K562 (cell line): ENCODE measurements around the gene ADD1. TPM values are rescaled to one million over a fixed set of nuclear protein-coding genes. Genes with fewer than 3 reads are reported as not detected.

ENCODE experiments used
- ATAC-seq: fragments of 200-7000 bp; cut with Tn5 transposase; 3 replicates; pipeline ENCODE4 v1.9.1; 2020; ENCODE audit warnings: moderate library complexity
- BruUV-seq: library from RNA; stranded (reverse); fragments of 400-500 nt; replicated peaks from 2 replicates; lab custom pipeline; 2021; lab: Mats Ljungman, UMichigan
- CTCF ChIA-PET: fragments of 300-600 bp; formaldehyde crosslinking; extraction: SDS; loops from one replicate; lab custom pipeline; 2021; ENCODE audit warnings: low intra/inter-chr PET ratio; lab: Yijun Ruan, JAX
- POLR2A ChIA-PET: fragments of 300-600, 350-650 bp; sonication (Branson Sonifier 250); formaldehyde crosslinking; extraction: SDS; loops from one replicate; lab custom pipeline; 2021; ENCODE audit warnings: antibody characterized with exemption, inconsistent platforms; lab: Yijun Ruan, JAX
- DNase-seq, 4 experiments: peaks; one replicate each; pipeline versions ENCODE4 v3.0.0 to v3.0.0-alpha.2; 2011 to 2018; ENCODE audit warnings: low spot score in 3 of 4, mixed read lengths in 3 of 4; ENCODE audit errors: extremely low read depth in 1 of 4
- FAIRE-seq: peaks from 2 replicates; lab custom pipeline; 2011; peaks lifted over from hg19 to GRCh38; lab: Jason Lieb, UNC
- H2AFZ ChIP-seq: 2 replicates; pipeline ENCODE4 v1.6.0; 2011; ENCODE audit warnings: low read depth, low read length, control low read depth, inconsistent platforms
- H3K27ac ChIP-seq: fragments of 200-600 bp; 3 replicates; pipeline ENCODE4 v1.8.0; 2011; ENCODE audit warnings: low read depth, mild to moderate bottlenecking, control low read depth, inconsistent platforms, low read length, moderate library complexity, mixed read lengths; ENCODE audit errors: extremely low read depth
- H3K27me3 ChIP-seq, 2 experiments: fragments of 300-600 bp in 1 of 2; 2 replicates in 1 of 2; 3 replicates in 1 of 2; pipeline versions ENCODE4 v1.6.0 to v1.8.0; 2011; ENCODE audit warnings: inconsistent platforms in 2 of 2, low read length in 2 of 2, mild to moderate bottlenecking in 1 of 2, mixed read lengths in 1 of 2, moderate library complexity in 1 of 2; ENCODE audit not compliant: control insufficient read depth in 2 of 2, insufficient read depth in 2 of 2
- H3K36me3 ChIP-seq: fragments of 300-600 bp; 3 replicates; pipeline ENCODE4 v1.8.0; 2011; ENCODE audit warnings: mild to moderate bottlenecking, low read length, inconsistent platforms; ENCODE audit not compliant: control insufficient read depth, insufficient read depth
- H3K4me1 ChIP-seq, 2 experiments: fragments of 200-600 bp in 1 of 2; replicated peaks in 1 of 2; 2 replicates in 1 of 2; 3 replicates in 1 of 2; pipeline versions ENCODE4 v1.5.1 to v1.8.0; 2011; ENCODE audit warnings: inconsistent platforms in 2 of 2, low read length in 2 of 2, mild to moderate bottlenecking in 1 of 2, mixed read lengths in 1 of 2, moderate library complexity in 1 of 2; ENCODE audit not compliant: control insufficient read depth in 2 of 2, insufficient read depth in 2 of 2
- H3K4me2 ChIP-seq: 2 replicates; pipeline ENCODE4 v1.6.1; 2011; ENCODE audit warnings: low read length, control low read depth, inconsistent platforms, mixed read lengths; ENCODE audit not compliant: insufficient read depth
- H3K4me3 ChIP-seq: fragments of 200-600 bp; sonication (generic), shearing (Covaris generic); 2 replicates; pipeline ENCODE4 v1.5.1; 2016; ENCODE audit warnings: control low read depth, inconsistent platforms
- H3K79me2 ChIP-seq: fragments of 200-600 bp; 3 replicates; pipeline ENCODE4 v1.8.0; 2011; ENCODE audit warnings: low read length, inconsistent platforms; ENCODE audit not compliant: control insufficient read depth, insufficient read depth
- H3K9ac ChIP-seq, 2 experiments: 2 replicates each; pipeline versions ENCODE4 v1.6.0 to v1.6.1; 2011; ENCODE audit warnings: low read depth in 2 of 2, low read length in 2 of 2, control low read depth in 1 of 2, inconsistent platforms in 1 of 2, mild to moderate bottlenecking in 1 of 2, mixed read lengths in 1 of 2; ENCODE audit not compliant: insufficient read depth in 1 of 2
- H3K9me1 ChIP-seq: one replicate; pipeline ENCODE4 v1.6.0; 2011; ENCODE audit warnings: inconsistent platforms, mild to moderate bottlenecking, low read length, moderate library complexity; ENCODE audit not compliant: control insufficient read depth, insufficient read depth
- H3K9me3 ChIP-seq: replicated peaks from 2 replicates; pipeline ENCODE4 v1.5.1; 2011; ENCODE audit warnings: low read depth, low read length, inconsistent platforms; ENCODE audit not compliant: control insufficient read depth, insufficient read depth
- H4K20me1 ChIP-seq: replicated peaks from 2 replicates; pipeline ENCODE4 v1.6.1; 2011; ENCODE audit warnings: low read length, inconsistent platforms, mixed read lengths; ENCODE audit not compliant: control insufficient read depth, insufficient read depth
- ARID1B ChIP-seq: fragments of 450-650 bp; IDR thresholded peaks from 2 replicates; pipeline ENCODE4 v1.6.1; 2016; ENCODE audit warnings: antibody characterized with exemption, mild to moderate bottlenecking, inconsistent platforms
- CAMTA2 ChIP-seq: fragments of 250-450 bp; sonication (Bioruptor Pico); conservative IDR thresholded peaks from 2 replicates; pipeline ENCODE4 v1.5.1; 2022
- FOXJ3 ChIP-seq: sonication (generic); formaldehyde crosslinking; IDR thresholded peaks from 2 replicates; pipeline ENCODE4 v1.4.0; 2020; ENCODE audit warnings: mild to moderate bottlenecking, missing genetic modification reagents
- FOXM1 ChIP-seq, 2 experiments: fragments of 450-650 bp in 1 of 2; sonication (generic) in 1 of 2; formaldehyde crosslinking in 1 of 2; IDR thresholded peaks; 2 replicates each; pipeline versions ENCODE4 v1.6.1 to v1.9.0; 2017 to 2022; ENCODE audit warnings: low read depth in 2 of 2, mild to moderate bottlenecking in 2 of 2, missing genetic modification reagents in 1 of 2, moderate library complexity in 1 of 2
- MIER1 ChIP-seq: fragments of 450-650 bp; IDR thresholded peaks from 2 replicates; pipeline ENCODE4 v1.6.1; 2016; ENCODE audit warnings: antibody characterized with exemption, mild to moderate bottlenecking, low read depth
- NR3C1 ChIP-seq: sonication (generic); formaldehyde crosslinking; IDR thresholded peaks from 2 replicates; pipeline ENCODE4 v1.8.1; 2022; ENCODE audit warnings: missing genetic modification reagents
- SMAD2 ChIP-seq: fragments of 150-350 bp; IDR thresholded peaks from 2 replicates; pipeline ENCODE4 v1.6.1; 2014; ENCODE audit warnings: low read depth, mild to moderate bottlenecking, low read length
- THRAP3 ChIP-seq: fragments of 450-650 bp; IDR thresholded peaks from 2 replicates; pipeline ENCODE4 v1.6.1; 2016; ENCODE audit warnings: mild to moderate bottlenecking, inconsistent platforms, borderline replicate concordance
- ZNF124 ChIP-seq: sonication (generic); formaldehyde crosslinking; IDR thresholded peaks from 2 replicates; pipeline ENCODE4 v1.8.1; 2022; ENCODE audit warnings: missing genetic modification reagents
- ZNF133 ChIP-seq: fragments of 250-450 bp; sonication (Bioruptor Pico); IDR thresholded peaks from 2 replicates; pipeline ENCODE4 v1.4.0; 2020; ENCODE audit warnings: mild to moderate bottlenecking
- ZNF24 ChIP-seq: fragments of 450-650 bp; IDR thresholded peaks from 2 replicates; pipeline ENCODE4 v1.6.1; 2016
- ZNF274 ChIP-seq: IDR thresholded peaks from 2 replicates; pipeline ENCODE4 v1.6.1; 2011; ENCODE audit warnings: low read depth, mild to moderate bottlenecking, low read length, moderate library complexity, borderline replicate concordance
- ZNF778 ChIP-seq: fragments of 450-650 bp; formaldehyde crosslinking; IDR thresholded peaks from 2 replicates; pipeline ENCODE4 v1.4.0; 2020; ENCODE audit warnings: mild to moderate bottlenecking, moderate library complexity
- WGBS: fragments of 100-300 bp; shearing (Covaris generic); methylation state at CpG from one replicate; pipeline ENCODE4 v1.1.6; 2016; ENCODE audit warnings: low coverage, mixed read lengths; ENCODE audit not compliant: insufficient coverage; ENCODE audit errors: missing lambda C conversion rate; 5-methylcytosine and 5-hydroxymethylcytosine counted together
- in situ Hi-C: fragments of 300-500 bp; cut with MboI; formaldehyde crosslinking; loops from 4 replicates; pipeline ENCODE4 v1.15.0; 2018; ENCODE audit warnings: inconsistent platforms, mixed read lengths
- intact Hi-C: fragments of 100-400 bp; cut with micrococcal nuclease; formaldehyde crosslinking; loops from 2 replicates; pipeline ENCODE4 v1.14.2; 2022
- polyA plus RNA-seq, 8 experiments: library from polyadenylated mRNA; depleted of rRNA in 4 of 8; stranded (reverse) in 5 of 8; unstranded in 3 of 8; fragments of >200 nt; fragmentation: Nextera tagmentation in 2 of 8; fragmentation: Illumina TruSeq in 1 of 8; extraction: Ambion mirVana in 2 of 8; extraction: Trizol in 1 of 8; gene quantifications; 2 replicates each; pipeline versions ENCODE4 v1.2.1 to v1.2.3, GENCODE V29; 2011 to 2014; ENCODE audit warnings: inconsistent platforms in 1 of 8, missing spikeins in 1 of 8
- total RNA-seq, 7 experiments: library from RNA; depleted of rRNA in 6 of 7; stranded (reverse); fragments of >200 nt in 6 of 7; fragmentation: Illumina TruSeq in 2 of 7; extraction: Trizol in 2 of 7; gene quantifications; 2 replicates each; pipeline versions ENCODE4 v1.2.1 to v1.2.3, GENCODE V29; 2011 to 2021; ENCODE audit warnings: low replicate concordance in 1 of 7
- TF ChIP-seq, protein P1 (sequence below): fragments of 450-650 bp; IDR thresholded peaks from 2 replicates; pipeline ENCODE4 v1.6.1; 2016; ENCODE audit warnings: missing biosample characterization, missing genetic modification characterization
- TF ChIP-seq, protein P2 (sequence below), 3 experiments: fragments of 200-800 bp in 1 of 3; fragments of 250-450 bp in 1 of 3; fragments of 450-650 bp in 1 of 3; sonication (Bioruptor Pico) in 1 of 3; sonication (Bioruptor generic) in 1 of 3; formaldehyde crosslinking in 1 of 3; IDR thresholded peaks; 2 replicates each; pipeline versions ENCODE4 v1.6.1 to v1.8.0; 2016 to 2022; ENCODE audit warnings: mild to moderate bottlenecking in 2 of 3, missing genetic modification characterization in 2 of 3, missing compliant biosample characterization in 1 of 3, moderate library complexity in 1 of 3
- TF ChIP-seq, protein P3 (sequence below): fragments of 250-450 bp; sonication (Bioruptor Pico); IDR thresholded peaks from 2 replicates; pipeline ENCODE4 v1.4.0; 2020
- TF ChIP-seq, protein P4 (sequence below), 2 experiments: fragments of 200-800 bp in 1 of 2; sonication (Bioruptor generic) in 1 of 2; sonication (generic) in 1 of 2; formaldehyde crosslinking in 1 of 2; IDR thresholded peaks in 1 of 2; conservative IDR thresholded peaks in 1 of 2; 2 replicates each; pipeline versions ENCODE4 v1.5.0 to v1.6.1; 2016 to 2020; ENCODE audit warnings: missing compliant biosample characterization in 1 of 2, missing genetic modification characterization in 1 of 2, missing genetic modification reagents in 1 of 2

ADD1 gene
- total and polyA plus RNA-seq, 9 of the 15 experiments (the other 6 are each of a cell fraction or from before 2014, with no cell fraction given): 17.5 to 153 (median 74.0) TPM

DNA sequence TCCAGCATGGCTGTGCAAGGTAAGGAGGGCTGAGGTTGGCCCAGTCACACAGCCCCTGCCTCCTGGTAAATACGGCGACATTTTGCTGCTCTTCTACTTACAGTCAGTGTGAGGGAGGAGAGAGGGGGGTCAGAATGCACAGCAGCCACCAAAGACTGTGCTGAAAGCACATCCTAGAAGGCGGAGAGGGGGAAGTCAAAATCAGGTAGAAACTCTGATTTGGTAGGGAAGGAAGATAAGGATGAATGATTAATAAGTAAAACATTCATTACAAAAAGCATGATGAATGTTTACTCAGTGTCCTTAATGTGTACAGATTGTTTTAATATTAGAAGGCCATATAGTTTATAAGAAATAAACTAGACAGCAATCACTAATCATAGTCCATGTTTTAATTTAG lies 57.5 kb downstream of the ADD1 start:
- no TSS peak for BruUV-seq
- ATAC-seq: no peak
- no peak overlapping the region for H3K4me2 ChIP-seq
- CTCF ChIA-PET: no interaction called here
- no peaks in the 10 kb centered on the region for H3K27me3 ChIP-seq
- DNase-seq: no peak
- H3K79me2 ChIP-seq: no peaks in the 10 kb centered on the region
- POLR2A ChIA-PET: no interaction called here
- H3K4me1 ChIP-seq: no peaks in the 10 kb centered on the region
- H3K9me3 ChIP-seq: no peaks in the 10 kb centered on the region
- no peak overlapping the region for H2AFZ ChIP-seq
- no peaks in the 10 kb centered on the region; the same call in 1 of the 2 replicates for H4K20me1 ChIP-seq
- H3K36me3 ChIP-seq: peaks cover 86% of the 10 kb centered on the region
- H3K9ac ChIP-seq: no peak overlapping the region
- H3K4me3 ChIP-seq: no peak overlapping the region
- 97% methylated on average over 3 of the region's 3 CpGs for WGBS
- H3K9me1 ChIP-seq: no peaks in the 10 kb centered on the region
- in situ Hi-C loops (no loop called here), intact Hi-C loops (no loop called here)
- no peak overlapping the region for H3K27ac ChIP-seq
- no peak for FAIRE-seq
- TF ChIP-seq SMAD2: no peak
- no peak for TF ChIP-seq ARID1B
- TF ChIP-seq THRAP3: no peak
- TF ChIP-seq ZNF778 (CRISPR knock-in tag): no peak
- TF ChIP-seq ZNF24: no peak
- TF ChIP-seq, protein P1, sequence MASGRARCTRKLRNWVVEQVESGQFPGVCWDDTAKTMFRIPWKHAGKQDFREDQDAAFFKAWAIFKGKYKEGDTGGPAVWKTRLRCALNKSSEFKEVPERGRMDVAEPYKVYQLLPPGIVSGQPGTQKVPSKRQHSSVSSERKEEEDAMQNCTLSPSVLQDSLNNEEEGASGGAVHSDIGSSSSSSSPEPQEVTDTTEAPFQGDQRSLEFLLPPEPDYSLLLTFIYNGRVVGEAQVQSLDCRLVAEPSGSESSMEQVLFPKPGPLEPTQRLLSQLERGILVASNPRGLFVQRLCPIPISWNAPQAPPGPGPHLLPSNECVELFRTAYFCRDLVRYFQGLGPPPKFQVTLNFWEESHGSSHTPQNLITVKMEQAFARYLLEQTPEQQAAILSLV (tag): no peak
- TF ChIP-seq ZNF133 (CRISPR knock-in tag): no peak
- no peak for TF ChIP-seq ZNF124 (CRISPR knock-in tag)
- TF ChIP-seq, protein P2, sequence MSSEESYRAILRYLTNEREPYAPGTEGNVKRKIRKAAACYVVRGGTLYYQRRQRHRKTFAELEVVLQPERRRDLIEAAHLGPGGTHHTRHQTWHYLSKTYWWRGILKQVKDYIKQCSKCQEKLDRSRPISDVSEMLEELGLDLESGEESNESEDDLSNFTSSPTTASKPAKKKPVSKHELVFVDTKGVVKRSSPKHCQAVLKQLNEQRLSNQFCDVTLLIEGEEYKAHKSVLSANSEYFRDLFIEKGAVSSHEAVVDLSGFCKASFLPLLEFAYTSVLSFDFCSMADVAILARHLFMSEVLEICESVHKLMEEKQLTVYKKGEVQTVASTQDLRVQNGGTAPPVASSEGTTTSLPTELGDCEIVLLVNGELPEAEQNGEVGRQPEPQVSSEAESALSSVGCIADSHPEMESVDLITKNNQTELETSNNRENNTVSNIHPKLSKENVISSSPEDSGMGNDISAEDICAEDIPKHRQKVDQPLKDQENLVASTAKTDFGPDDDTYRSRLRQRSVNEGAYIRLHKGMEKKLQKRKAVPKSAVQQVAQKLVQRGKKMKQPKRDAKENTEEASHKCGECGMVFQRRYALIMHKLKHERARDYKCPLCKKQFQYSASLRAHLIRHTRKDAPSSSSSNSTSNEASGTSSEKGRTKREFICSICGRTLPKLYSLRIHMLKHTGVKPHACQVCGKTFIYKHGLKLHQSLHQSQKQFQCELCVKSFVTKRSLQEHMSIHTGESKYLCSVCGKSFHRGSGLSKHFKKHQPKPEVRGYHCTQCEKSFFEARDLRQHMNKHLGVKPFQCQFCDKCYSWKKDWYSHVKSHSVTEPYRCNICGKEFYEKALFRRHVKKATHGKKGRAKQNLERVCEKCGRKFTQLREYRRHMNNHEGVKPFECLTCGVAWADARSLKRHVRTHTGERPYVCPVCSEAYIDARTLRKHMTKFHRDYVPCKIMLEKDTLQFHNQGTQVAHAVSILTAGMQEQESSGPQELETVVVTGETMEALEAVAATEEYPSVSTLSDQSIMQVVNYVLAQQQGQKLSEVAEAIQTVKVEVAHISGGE (CRISPR knock-in tag; IDR thresholded peaks at IDR 0.05): no peak
- no peak for TF ChIP-seq NR3C1 (CRISPR knock-in tag)
- no peak for TF ChIP-seq CAMTA2 (CRISPR knock-in tag)
- TF ChIP-seq, protein P3, sequence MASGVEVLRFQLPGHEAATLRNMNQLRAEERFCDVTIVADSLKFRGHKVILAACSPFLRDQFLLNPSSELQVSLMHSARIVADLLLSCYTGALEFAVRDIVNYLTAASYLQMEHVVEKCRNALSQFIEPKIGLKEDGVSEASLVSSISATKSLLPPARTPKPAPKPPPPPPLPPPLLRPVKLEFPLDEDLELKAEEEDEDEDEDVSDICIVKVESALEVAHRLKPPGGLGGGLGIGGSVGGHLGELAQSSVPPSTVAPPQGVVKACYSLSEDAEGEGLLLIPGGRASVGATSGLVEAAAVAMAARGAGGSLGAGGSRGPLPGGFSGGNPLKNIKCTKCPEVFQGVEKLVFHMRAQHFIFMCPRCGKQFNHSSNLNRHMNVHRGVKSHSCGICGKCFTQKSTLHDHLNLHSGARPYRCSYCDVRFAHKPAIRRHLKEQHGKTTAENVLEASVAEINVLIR (CRISPR knock-in tag): no peak
- TF ChIP-seq, protein P4, sequence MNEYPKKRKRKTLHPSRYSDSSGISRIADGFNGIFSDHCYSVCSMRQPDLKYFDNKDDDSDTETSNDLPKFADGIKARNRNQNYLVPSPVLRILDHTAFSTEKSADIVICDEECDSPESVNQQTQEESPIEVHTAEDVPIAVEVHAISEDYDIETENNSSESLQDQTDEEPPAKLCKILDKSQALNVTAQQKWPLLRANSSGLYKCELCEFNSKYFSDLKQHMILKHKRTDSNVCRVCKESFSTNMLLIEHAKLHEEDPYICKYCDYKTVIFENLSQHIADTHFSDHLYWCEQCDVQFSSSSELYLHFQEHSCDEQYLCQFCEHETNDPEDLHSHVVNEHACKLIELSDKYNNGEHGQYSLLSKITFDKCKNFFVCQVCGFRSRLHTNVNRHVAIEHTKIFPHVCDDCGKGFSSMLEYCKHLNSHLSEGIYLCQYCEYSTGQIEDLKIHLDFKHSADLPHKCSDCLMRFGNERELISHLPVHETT (CRISPR knock-in tag; conservative IDR thresholded peaks at IDR 0.05 in 1 of 2, IDR thresholded peaks at IDR 0.05 in 1 of 2): no peak
- TF ChIP-seq ZNF274: no peak
- no peak for TF ChIP-seq FOXM1 (IDR thresholded peaks at IDR 0.05; ENCODE audit: low read depth)
- TF ChIP-seq FOXM1 (CRISPR knock-in tag; IDR thresholded peaks at IDR 0.05; ENCODE audit: low read depth): no peak
- TF ChIP-seq MIER1: no peak
- no peak for TF ChIP-seq FOXJ3 (CRISPR knock-in tag)
